ENCODE measurements around the gene KIF23. TPM values are rescaled to one million over a fixed set of nuclear protein-coding genes. Genes with fewer than 3 reads are reported as not detected.

KIF23 gene
- total and polyA plus RNA-seq, 2 of the 4 experiments (the other 2 are of a cell fraction), result 37.7 to 56.1 TPM

DNA sequence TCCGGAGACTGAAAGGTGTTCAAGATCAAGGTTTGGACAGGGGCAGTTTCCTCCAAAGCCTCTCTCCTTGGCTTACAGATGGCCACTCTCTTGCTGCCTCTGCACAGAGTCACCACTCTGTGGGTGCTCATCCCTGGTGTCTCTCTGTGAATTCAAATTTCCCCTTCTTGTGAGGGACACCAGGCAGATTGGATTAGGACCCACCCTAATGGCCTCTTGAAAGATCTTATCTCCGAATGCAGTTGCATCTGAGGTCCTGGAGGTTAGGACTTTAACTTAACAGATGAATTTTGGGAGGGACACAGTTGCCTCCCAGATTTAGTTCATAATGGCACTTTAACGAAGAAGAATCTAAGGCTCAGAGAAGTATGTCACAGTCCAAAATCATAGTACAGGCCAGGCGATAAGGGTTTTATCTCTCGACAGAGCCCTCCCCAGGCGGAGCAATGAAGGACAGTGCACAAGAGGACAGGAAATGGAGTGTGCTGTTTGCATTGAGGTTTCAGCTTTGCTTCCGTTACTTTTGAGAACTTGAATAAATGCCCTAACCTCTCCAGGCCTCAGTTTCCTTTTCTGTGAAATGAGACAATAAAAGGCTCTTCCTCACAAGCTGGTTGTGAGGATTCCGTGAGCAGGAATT is 38.9 kb upstream of the KIF23 start:
- Histone ChIP-seq H2BK120ac (ENCODE audit: low read depth, low read length) (no peak overlapping the region), H3K4me1 (ENCODE audit: control insufficient read depth, insufficient read depth, low read length) (no peaks in the 10 kb centered on the region), H3K9me1 (ENCODE audit: insufficient read depth, low read length) (no peaks in the 10 kb centered on the region; the same call in 1 of the 2 replicates), H3K23ac (ENCODE audit: low read depth, low read length) (no peak overlapping the region), H3K9ac (ENCODE audit: low read depth, low read length) (no peak overlapping the region), H3K4me2 (ENCODE audit: low read depth, low read length) (no peak overlapping the region), H3K56ac (ENCODE audit: extremely low read depth, insufficient read depth, low read length) (no peak overlapping the region), H2AK9ac (replicated peaks; ENCODE audit: low read depth, low read length, poor library complexity) (no peak overlapping the region), H3K4me3 (ENCODE audit: insufficient read depth, low read depth, low read length) (no peak overlapping the region), H3K14ac (replicated peaks; ENCODE audit: low read depth, low read length) (no peak overlapping the region), H3K18ac (ENCODE audit: low read depth, low read length) (no peak overlapping the region), H3K9me3 (ENCODE audit: control insufficient read depth, insufficient read depth, low read length) (0 out of 2 replicates have a peak, but pooled peaks cover 2% of the 10 kb centered on the region), H3K27me3 (ENCODE audit: control insufficient read depth, insufficient read depth, low read length) (no peaks in the 10 kb centered on the region), H3K36me3 (ENCODE audit: control insufficient read depth, insufficient read depth, low read length) (no peaks in the 10 kb centered on the region), H2BK15ac (ENCODE audit: low read depth, low read length) (no peak overlapping the region), H3K4ac (ENCODE audit: low read depth, low read length) (no peak overlapping the region), H3K79me1 (ENCODE audit: low read depth in 1 of 2, low read length in 2 of 2) (no peaks in the 10 kb centered on the region), H2AFZ (replicated peaks; ENCODE audit: low read length, poor library complexity) (no peak overlapping the region), H3K27ac (ENCODE audit: insufficient read depth, low read length) (no peak overlapping the region), H4K91ac (ENCODE audit: insufficient read depth, low read depth, low read length) (no peak overlapping the region), H2AK5ac (ENCODE audit: low read depth, low read length) (no peak overlapping the region), H4K8ac (ENCODE audit: low read depth in 2 of 2, low read length in 2 of 2) (no peak overlapping the region), H4K5ac (ENCODE audit: low read depth, low read length) (no peak overlapping the region), H2BK5ac (ENCODE audit: low read depth, low read length, poor library complexity, severe bottlenecking) (no peak overlapping the region), H4K20me1 (ENCODE audit: insufficient read depth, low read length) (no peaks in the 10 kb centered on the region; the same call in 1 of the 2 replicates), H2BK20ac (ENCODE audit: low read depth, low read length) (no peak overlapping the region)
- in situ Hi-C loops (cut with MboI; ENCODE audit: low sequenced_read_pairs), result no loop called here
- ATAC-seq (ENCODE audit: low read depth), result no peak
- CTCF ChIA-PET, result no interaction called here
- 90% methylated on average over 2 of the region's 8 CpGs; no CpG with 5 or more reads in 1 of the 2 experiments for WGBS, 2 experiments (ENCODE audit: extremely low coverage in 2 of 2, insufficient read length in 1 of 2)
- dilution Hi-C loops (cut with HindIII; ENCODE audit: low sequenced_read_pairs, unreplicated experiment), result no loop called here
- POLR2A ChIA-PET (ENCODE audit: unreplicated experiment), result no interaction called here
- TF ChIP-seq, protein P1, sequence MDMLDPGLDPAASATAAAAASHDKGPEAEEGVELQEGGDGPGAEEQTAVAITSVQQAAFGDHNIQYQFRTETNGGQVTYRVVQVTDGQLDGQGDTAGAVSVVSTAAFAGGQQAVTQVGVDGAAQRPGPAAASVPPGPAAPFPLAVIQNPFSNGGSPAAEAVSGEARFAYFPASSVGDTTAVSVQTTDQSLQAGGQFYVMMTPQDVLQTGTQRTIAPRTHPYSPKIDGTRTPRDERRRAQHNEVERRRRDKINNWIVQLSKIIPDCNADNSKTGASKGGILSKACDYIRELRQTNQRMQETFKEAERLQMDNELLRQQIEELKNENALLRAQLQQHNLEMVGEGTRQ (IDR thresholded peaks at IDR 0.05; ENCODE audit: low read depth, low read length), result no peak
- TF ChIP-seq POLR2A (IDR thresholded peaks at IDR 0.05; ENCODE audit: low read depth, low read length), result no peak
- TF ChIP-seq RFX5 (IDR thresholded peaks at IDR 0.05; ENCODE audit: low read depth, low read length), result no peak
- no TSS peak for BruUV-seq (replicated peaks)
- DNase-seq, result no peak
- intact Hi-C loops (cut with micrococcal nuclease), result no loop called here

Data from IMR-90 (cell line).